K562 (cell line): ENCODE results near the gene NKAIN4. TPM values are rescaled to one million over a fixed set of nuclear protein-coding genes. Genes with fewer than 3 reads are reported as not detected.

ENCODE experiments used
- CREM ChIP-seq: IDR thresholded peaks from 2 replicates; pipeline ENCODE4 v1.6.1; 2014; ENCODE audit warnings: antibody characterized with exemption, low read depth
- PCBP1 ChIP-seq: fragments of 200-400 bp; formaldehyde crosslinking; IDR thresholded peaks from 2 replicates; pipeline ENCODE4 v1.6.1; 2018; ENCODE audit warnings: mild to moderate bottlenecking, low read depth, low read length; ENCODE audit not compliant: poor library complexity, severe bottlenecking
- RAD21 ChIP-seq, 2 experiments: fragments of 250-450 bp in 1 of 2; fragments of 450-650 bp in 1 of 2; sonication (Bioruptor Pico) in 1 of 2; formaldehyde crosslinking in 1 of 2; IDR thresholded peaks in 1 of 2; conservative IDR thresholded peaks in 1 of 2; 2 replicates each; pipeline versions ENCODE4 v1.4.0 to v1.8.0; 2020 to 2022; ENCODE audit warnings: mild to moderate bottlenecking in 2 of 2, moderate library complexity in 1 of 2
- RAD51 ChIP-seq: fragments of 450-650 bp; IDR thresholded peaks from 2 replicates; pipeline ENCODE4 v1.7.1; 2016; ENCODE audit warnings: low read depth, mild to moderate bottlenecking, borderline replicate concordance
- ZNF121 ChIP-seq: sonication (generic); formaldehyde crosslinking; conservative IDR thresholded peaks from 2 replicates; pipeline ENCODE4 v1.8.0; 2022; ENCODE audit warnings: missing genetic modification reagents
- ZNF696 ChIP-seq: fragments of 250-450 bp; sonication (Bioruptor Pico); conservative IDR thresholded peaks from 2 replicates; pipeline ENCODE4 v1.4.0; 2020; ENCODE audit warnings: mild to moderate bottlenecking, moderate library complexity
- ZNF75A ChIP-seq: fragments of 450-650 bp; formaldehyde crosslinking; IDR thresholded peaks from 2 replicates; pipeline ENCODE4 v1.4.0; 2020; ENCODE audit warnings: mild to moderate bottlenecking
- polyA plus RNA-seq, 8 experiments: library from polyadenylated mRNA; depleted of rRNA in 4 of 8; stranded (reverse) in 5 of 8; unstranded in 3 of 8; fragments of >200 nt; fragmentation: Nextera tagmentation in 2 of 8; fragmentation: Illumina TruSeq in 1 of 8; extraction: Ambion mirVana in 2 of 8; extraction: Trizol in 1 of 8; gene quantifications; 2 replicates each; pipeline versions ENCODE4 v1.2.1 to v1.2.3, GENCODE V29; 2011 to 2014; ENCODE audit warnings: inconsistent platforms in 1 of 8, missing spikeins in 1 of 8
- total RNA-seq, 7 experiments: library from RNA; depleted of rRNA in 6 of 7; stranded (reverse); fragments of >200 nt in 6 of 7; fragmentation: Illumina TruSeq in 2 of 7; extraction: Trizol in 2 of 7; gene quantifications; 2 replicates each; pipeline versions ENCODE4 v1.2.1 to v1.2.3, GENCODE V29; 2011 to 2021; ENCODE audit warnings: low replicate concordance in 1 of 7
- TF ChIP-seq, protein P1 (sequence below): fragments of 250-450 bp; sonication (Bioruptor Pico); IDR thresholded peaks from 2 replicates; pipeline ENCODE4 v1.8.0; 2022; ENCODE audit warnings: moderate library complexity, mild to moderate bottlenecking, inconsistent platforms
- TF ChIP-seq, protein P2 (sequence below): sonication (generic); formaldehyde crosslinking; IDR thresholded peaks from 2 replicates; pipeline ENCODE4 v1.9.0; 2022; ENCODE audit warnings: mild to moderate bottlenecking, missing genetic modification reagents
- TF ChIP-seq, protein P3 (sequence below), 2 experiments: fragments of 150-350 bp in 1 of 2; IDR thresholded peaks; 2 replicates each; pipeline ENCODE4 v1.6.1; 2012 to 2016; ENCODE audit warnings: low read depth in 2 of 2, low read length in 2 of 2, mild to moderate bottlenecking in 1 of 2, moderate library complexity in 1 of 2
- TF ChIP-seq, protein P4 (sequence below): fragments of 450-650 bp; IDR thresholded peaks from 2 replicates; pipeline ENCODE4 v1.6.1; 2016; ENCODE audit warnings: mild to moderate bottlenecking
- TF ChIP-seq, protein P5 (sequence below): IDR thresholded peaks from 2 replicates; pipeline ENCODE4 v1.6.1; 2014; ENCODE audit warnings: antibody characterized with exemption
- TF ChIP-seq, protein P6 (sequence below): fragments of 200-800 bp; sonication (Bioruptor generic); IDR thresholded peaks from 2 replicates; pipeline ENCODE4 v1.6.1; 2017; ENCODE audit warnings: missing genetic modification characterization, missing compliant biosample characterization

The NKAIN4 gene
- total and polyA plus RNA-seq, 9 of the 15 experiments (the other 6 are each of a cell fraction or from before 2014, with no cell fraction given): not detected

DNA sequence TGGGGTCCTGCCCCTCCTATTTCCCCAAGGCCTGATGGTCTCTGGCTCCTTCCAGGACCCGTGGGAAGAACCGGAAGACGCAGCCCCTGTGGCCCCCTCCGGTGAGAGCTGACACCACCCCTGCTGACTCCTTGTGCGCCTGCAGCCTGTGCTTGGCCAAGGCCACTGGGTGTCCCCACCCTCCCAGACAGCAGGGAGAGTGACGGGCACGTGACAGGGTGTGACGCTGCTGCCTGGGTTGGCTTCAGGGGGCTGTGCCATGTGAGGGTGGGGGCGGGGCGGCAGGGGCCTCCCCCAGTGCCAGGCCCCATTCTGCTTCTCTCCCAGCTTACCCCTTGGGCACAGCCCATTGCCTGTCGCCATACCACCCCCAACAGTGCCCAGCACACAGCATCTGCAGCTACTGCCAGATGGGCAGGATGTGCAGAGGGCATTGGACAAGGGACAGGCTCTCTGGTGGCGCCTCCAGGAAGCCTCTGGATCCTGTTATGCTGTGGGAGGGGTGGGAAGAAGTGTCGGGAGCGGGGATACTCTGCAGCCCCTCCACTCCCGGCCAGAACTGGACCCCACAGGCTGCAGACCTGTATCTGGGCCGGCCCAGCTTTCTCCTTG, 15.6 kb downstream of the NKAIN4 start (continued):
- TF ChIP-seq, protein P1, sequence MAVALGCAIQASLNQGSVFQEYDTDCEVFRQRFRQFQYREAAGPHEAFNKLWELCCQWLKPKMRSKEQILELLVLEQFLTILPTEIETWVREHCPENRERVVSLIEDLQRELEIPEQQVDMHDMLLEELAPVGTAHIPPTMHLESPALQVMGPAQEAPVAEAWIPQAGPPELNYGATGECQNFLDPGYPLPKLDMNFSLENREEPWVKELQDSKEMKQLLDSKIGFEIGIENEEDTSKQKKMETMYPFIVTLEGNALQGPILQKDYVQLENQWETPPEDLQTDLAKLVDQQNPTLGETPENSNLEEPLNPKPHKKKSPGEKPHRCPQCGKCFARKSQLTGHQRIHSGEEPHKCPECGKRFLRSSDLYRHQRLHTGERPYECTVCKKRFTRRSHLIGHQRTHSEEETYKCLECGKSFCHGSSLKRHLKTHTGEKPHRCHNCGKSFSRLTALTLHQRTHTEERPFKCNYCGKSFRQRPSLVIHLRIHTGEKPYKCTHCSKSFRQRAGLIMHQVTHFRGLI (CRISPR knock-in tag): no peak
- TF ChIP-seq, protein P2, sequence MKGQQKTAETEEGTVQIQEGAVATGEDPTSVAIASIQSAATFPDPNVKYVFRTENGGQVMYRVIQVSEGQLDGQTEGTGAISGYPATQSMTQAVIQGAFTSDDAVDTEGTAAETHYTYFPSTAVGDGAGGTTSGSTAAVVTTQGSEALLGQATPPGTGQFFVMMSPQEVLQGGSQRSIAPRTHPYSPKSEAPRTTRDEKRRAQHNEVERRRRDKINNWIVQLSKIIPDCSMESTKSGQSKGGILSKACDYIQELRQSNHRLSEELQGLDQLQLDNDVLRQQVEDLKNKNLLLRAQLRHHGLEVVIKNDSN: peak; percentile 75
- TF ChIP-seq, protein P3, sequence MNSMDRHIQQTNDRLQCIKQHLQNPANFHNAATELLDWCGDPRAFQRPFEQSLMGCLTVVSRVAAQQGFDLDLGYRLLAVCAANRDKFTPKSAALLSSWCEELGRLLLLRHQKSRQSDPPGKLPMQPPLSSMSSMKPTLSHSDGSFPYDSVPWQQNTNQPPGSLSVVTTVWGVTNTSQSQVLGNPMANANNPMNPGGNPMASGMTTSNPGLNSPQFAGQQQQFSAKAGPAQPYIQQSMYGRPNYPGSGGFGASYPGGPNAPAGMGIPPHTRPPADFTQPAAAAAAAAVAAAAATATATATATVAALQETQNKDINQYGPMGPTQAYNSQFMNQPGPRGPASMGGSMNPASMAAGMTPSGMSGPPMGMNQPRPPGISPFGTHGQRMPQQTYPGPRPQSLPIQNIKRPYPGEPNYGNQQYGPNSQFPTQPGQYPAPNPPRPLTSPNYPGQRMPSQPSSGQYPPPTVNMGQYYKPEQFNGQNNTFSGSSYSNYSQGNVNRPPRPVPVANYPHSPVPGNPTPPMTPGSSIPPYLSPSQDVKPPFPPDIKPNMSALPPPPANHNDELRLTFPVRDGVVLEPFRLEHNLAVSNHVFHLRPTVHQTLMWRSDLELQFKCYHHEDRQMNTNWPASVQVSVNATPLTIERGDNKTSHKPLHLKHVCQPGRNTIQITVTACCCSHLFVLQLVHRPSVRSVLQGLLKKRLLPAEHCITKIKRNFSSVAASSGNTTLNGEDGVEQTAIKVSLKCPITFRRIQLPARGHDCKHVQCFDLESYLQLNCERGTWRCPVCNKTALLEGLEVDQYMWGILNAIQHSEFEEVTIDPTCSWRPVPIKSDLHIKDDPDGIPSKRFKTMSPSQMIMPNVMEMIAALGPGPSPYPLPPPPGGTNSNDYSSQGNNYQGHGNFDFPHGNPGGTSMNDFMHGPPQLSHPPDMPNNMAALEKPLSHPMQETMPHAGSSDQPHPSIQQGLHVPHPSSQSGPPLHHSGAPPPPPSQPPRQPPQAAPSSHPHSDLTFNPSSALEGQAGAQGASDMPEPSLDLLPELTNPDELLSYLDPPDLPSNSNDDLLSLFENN (IDR thresholded peaks at IDR 0.05; ENCODE audit: low read depth in 2 of 2, low read length in 2 of 2): no peak
- TF ChIP-seq, protein P4, sequence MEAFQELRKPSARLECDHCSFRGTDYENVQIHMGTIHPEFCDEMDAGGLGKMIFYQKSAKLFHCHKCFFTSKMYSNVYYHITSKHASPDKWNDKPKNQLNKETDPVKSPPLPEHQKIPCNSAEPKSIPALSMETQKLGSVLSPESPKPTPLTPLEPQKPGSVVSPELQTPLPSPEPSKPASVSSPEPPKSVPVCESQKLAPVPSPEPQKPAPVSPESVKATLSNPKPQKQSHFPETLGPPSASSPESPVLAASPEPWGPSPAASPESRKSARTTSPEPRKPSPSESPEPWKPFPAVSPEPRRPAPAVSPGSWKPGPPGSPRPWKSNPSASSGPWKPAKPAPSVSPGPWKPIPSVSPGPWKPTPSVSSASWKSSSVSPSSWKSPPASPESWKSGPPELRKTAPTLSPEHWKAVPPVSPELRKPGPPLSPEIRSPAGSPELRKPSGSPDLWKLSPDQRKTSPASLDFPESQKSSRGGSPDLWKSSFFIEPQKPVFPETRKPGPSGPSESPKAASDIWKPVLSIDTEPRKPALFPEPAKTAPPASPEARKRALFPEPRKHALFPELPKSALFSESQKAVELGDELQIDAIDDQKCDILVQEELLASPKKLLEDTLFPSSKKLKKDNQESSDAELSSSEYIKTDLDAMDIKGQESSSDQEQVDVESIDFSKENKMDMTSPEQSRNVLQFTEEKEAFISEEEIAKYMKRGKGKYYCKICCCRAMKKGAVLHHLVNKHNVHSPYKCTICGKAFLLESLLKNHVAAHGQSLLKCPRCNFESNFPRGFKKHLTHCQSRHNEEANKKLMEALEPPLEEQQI: no peak
- TF ChIP-seq RAD21 (CRISPR knock-in tag; conservative IDR thresholded peaks at IDR 0.05 in 1 of 2, IDR thresholded peaks at IDR 0.05 in 1 of 2) (peak in 1 of 2 experiments; percentile 27; a peak in 1 of 4 replicates), CREM (0 out of 2 replicates have a peak, but pooled peaks have one; percentile 34), ZNF75A (CRISPR knock-in tag) (no peak), ZNF121 (CRISPR knock-in tag) (no peak), ZNF696 (CRISPR knock-in tag) (no peak), PCBP1 (no peak), RAD51 (peak; percentile 32; the same call in 1 of the 2 replicates)
- TF ChIP-seq, protein P5, sequence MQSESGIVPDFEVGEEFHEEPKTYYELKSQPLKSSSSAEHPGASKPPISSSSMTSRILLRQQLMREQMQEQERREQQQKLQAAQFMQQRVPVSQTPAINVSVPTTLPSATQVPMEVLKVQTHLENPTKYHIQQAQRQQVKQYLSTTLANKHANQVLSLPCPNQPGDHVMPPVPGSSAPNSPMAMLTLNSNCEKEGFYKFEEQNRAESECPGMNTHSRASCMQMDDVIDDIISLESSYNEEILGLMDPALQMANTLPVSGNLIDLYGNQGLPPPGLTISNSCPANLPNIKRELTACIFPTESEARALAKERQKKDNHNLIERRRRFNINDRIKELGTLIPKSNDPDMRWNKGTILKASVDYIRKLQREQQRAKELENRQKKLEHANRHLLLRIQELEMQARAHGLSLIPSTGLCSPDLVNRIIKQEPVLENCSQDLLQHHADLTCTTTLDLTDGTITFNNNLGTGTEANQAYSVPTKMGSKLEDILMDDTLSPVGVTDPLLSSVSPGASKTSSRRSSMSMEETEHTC: 0 out of 2 replicates have a peak, but pooled peaks have one; percentile 40
- TF ChIP-seq, protein P6, sequence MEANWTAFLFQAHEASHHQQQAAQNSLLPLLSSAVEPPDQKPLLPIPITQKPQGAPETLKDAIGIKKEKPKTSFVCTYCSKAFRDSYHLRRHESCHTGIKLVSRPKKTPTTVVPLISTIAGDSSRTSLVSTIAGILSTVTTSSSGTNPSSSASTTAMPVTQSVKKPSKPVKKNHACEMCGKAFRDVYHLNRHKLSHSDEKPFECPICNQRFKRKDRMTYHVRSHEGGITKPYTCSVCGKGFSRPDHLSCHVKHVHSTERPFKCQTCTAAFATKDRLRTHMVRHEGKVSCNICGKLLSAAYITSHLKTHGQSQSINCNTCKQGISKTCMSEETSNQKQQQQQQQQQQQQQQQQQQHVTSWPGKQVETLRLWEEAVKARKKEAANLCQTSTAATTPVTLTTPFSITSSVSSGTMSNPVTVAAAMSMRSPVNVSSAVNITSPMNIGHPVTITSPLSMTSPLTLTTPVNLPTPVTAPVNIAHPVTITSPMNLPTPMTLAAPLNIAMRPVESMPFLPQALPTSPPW (CRISPR knock-in tag): peak; percentile 21; the same call in 1 of the 2 replicates
